ENCODE measurements around the gene ABCG4.
A peak's percentile ranks its signal among the peaks of the same experiment; 100 is the strongest.
"Not testable (repeated sequence)": the region's sequence is repeated elsewhere in the genome, so short reads cannot be mapped to it uniquely, and the experiment has no call there.

ABCG4 gene

GRCh38 chr11:119188887-119189286, 40.0 kb downstream of the ABCG4 start:
- Histone ChIP-seq H3K9me3 (replicated peaks in 1 of 11) (no peaks in the 10 kb centered on the region), H3K36me3 (peaks cover 0 to under 1% (median 0%) of the 10 kb centered on the region in 11 experiments; a peak in 1 of 22 replicates), H3K27me3 (no peaks in the 10 kb centered on the region), H3K4me3 (no peak overlapping the region), H4K20me1 (no peaks in the 10 kb centered on the region), H3K4me2 (no peak overlapping the region), H3K4me1 (peaks cover 0 to 16% (median 13%) of the 10 kb centered on the region in 10 experiments; a peak in 14 of 20 replicates), H3K9ac (no peak overlapping the region), H3K27ac (no peak overlapping the region)
- TF ChIP-seq Cebpa-rat (IDR thresholded peaks at IDR 0.05), result no peak

DNA sequence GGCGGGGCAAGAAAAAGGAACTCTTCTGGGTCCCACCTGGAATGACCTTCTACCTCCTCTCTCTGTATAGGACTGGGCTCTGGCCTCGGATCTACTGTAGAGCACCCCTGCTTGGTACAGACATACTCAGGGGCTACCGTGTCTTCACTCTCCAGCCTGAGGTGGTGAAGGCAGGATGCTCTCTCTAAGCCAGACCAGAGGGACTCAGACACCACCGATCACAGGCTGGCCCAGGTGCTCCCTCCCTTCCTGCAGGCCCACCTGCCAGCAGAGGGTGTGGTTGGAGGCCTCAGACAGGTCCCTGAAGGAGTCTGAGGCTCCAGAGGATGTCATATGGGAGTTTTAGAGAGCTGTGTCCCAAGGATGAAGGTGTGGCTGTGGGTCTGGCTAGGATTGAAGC, 40.5 kb downstream of the ABCG4 start:
- Histone ChIP-seq H3K27ac (no peak overlapping the region), H3K9me3 (replicated peaks in 1 of 11) (no peaks in the 10 kb centered on the region), H3K4me3 (no peak overlapping the region), H3K27me3 (no peaks in the 10 kb centered on the region), H3K9ac (no peak overlapping the region), H3K36me3 (no peaks in the 10 kb centered on the region), H3K4me2 (no peak overlapping the region), H3K4me1 (peaks cover 0 to 16% (median 9%) of the 10 kb centered on the region in 10 experiments; a peak in 14 of 20 replicates), H4K20me1 (no peaks in the 10 kb centered on the region)
- no peak for TF ChIP-seq Cebpa-rat (IDR thresholded peaks at IDR 0.05)

- no peak overlapping the region for H3K9ac ChIP-seq
- no peak overlapping the region for H3K4me3 ChIP-seq
- no peak overlapping the region for H3K4me2 ChIP-seq
- H3K27ac ChIP-seq, result no peak overlapping the region
- no peaks in the 10 kb centered on the region for H3K9me3 ChIP-seq (replicated peaks in 1 of 11)
- no peaks in the 10 kb centered on the region for H4K20me1 ChIP-seq
- TF ChIP-seq Cebpa-rat (IDR thresholded peaks at IDR 0.05), result no peak
- H3K4me1 ChIP-seq, result peaks cover 0 to 26% (median 8%) of the 10 kb centered on the region in 10 experiments; a peak in 14 of 20 replicates
- H3K36me3 ChIP-seq, result no peaks in the 10 kb centered on the region
- no peaks in the 10 kb centered on the region for H3K27me3 ChIP-seq
These were observed 41.7 kb downstream of the ABCG4 start for GRCh38 chr11:119190531-119190930.

DNA sequence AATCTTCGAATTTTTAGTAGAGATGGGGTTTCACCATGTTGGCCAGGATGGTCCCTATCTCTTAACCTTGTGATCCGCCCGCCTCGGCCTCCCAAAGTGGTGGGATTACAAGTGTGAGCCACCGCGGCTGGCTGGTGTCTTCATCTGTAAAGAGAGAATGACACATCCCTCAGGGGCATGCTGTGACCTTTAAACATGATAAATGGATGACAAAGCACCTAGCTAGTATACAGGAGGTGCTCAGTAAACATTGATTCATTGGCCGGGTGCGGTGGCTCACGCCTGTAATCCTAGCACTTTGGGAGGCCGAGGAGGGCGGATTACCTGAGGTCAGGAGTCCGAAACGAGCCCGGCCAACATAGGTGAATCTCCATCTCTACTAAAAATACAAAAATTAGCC, 42.4 kb downstream of the ABCG4 start:
- H3K9ac ChIP-seq; H3K4me3 ChIP-seq; H3K4me2 ChIP-seq; H3K27me3 ChIP-seq; H3K9me3 ChIP-seq (replicated peaks in 1 of 11); H3K27ac ChIP-seq; H4K20me1 ChIP-seq; H3K36me3 ChIP-seq: not testable (repeated sequence)
- peaks cover 0 to 28% (median 8%) of the 10 kb centered on the region in 10 experiments; a peak in 15 of 20 replicates for H3K4me1 ChIP-seq

GRCh38 chr11:119192111-119192510, 43.3 kb downstream of the ABCG4 start:
- no peak overlapping the region for H3K4me3 ChIP-seq
- no peaks in the 10 kb centered on the region for H3K27me3 ChIP-seq
- H3K36me3 ChIP-seq, result no peaks in the 10 kb centered on the region
- no peaks in the 10 kb centered on the region for H4K20me1 ChIP-seq
- peak overlapping the region in 3 of 11 experiments; percentile 8 to 47 (median 9); a peak in 2 of 22 replicates for H3K4me2 ChIP-seq
- TF ChIP-seq Cebpa-rat (IDR thresholded peaks at IDR 0.05), result no peak
- no peaks in the 10 kb centered on the region for H3K9me3 ChIP-seq (replicated peaks in 1 of 11)
- H3K9ac ChIP-seq, result no peak overlapping the region
- peak overlapping the region in 2 of 11 experiments; percentile 8 to 37; a peak in 2 of 22 replicates for H3K27ac ChIP-seq
- H3K4me1 ChIP-seq, result peaks cover 4 to 34% (median 15%) of the 10 kb centered on the region in 10 experiments; a peak in 18 of 20 replicates

- Histone ChIP-seq H3K4me1 (peaks cover 4 to 37% (median 17%) of the 10 kb centered on the region in 10 experiments; a peak in 18 of 20 replicates), H4K20me1 (no peaks in the 10 kb centered on the region), H3K9me3 (replicated peaks in 1 of 11) (no peaks in the 10 kb centered on the region), H3K36me3 (no peaks in the 10 kb centered on the region), H3K4me3 (no peak overlapping the region), H3K27me3 (no peaks in the 10 kb centered on the region), H3K9ac (no peak overlapping the region), H3K27ac (peak overlapping the region in 1 of 11 experiments; percentile 21; a peak in 1 of 22 replicates), H3K4me2 (peak overlapping the region in 9 of 11 experiments; percentile 1 to 37 (median 23); a peak in 8 of 22 replicates)
- TF ChIP-seq Cebpa-rat (IDR thresholded peaks at IDR 0.05), result no peak
These were observed 44.1 kb downstream of the ABCG4 start for GRCh38 chr11:119193001-119193400.

DNA sequence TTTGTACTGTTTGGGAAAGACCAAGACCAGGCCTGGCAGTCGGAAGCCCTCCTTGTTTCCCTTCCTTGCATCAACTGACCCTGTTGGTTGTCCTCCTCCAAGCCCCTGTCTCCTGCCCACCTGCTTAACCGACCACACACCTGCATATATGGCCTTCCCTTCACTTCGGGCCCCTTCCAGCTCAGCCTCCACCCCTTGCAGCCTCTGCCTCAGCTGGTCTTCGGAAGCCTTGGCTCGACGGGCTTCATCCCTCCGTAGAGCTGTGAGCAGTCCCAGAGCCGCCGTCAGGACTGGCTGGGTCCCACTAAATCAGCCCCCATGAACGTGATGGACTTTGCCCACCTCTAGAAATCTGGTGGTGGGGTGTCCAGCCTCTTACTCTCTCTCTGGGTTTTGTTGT, 44.8 kb downstream of the ABCG4 start:
- no peaks in the 10 kb centered on the region for H3K9me3 ChIP-seq (replicated peaks in 1 of 11)
- no peak overlapping the region for H3K27ac ChIP-seq
- H4K20me1 ChIP-seq, result no peaks in the 10 kb centered on the region
- H3K27me3 ChIP-seq, result no peaks in the 10 kb centered on the region
- peak overlapping the region in 4 of 11 experiments; percentile 13 to 37 (median 24); a peak in 2 of 22 replicates for H3K4me2 ChIP-seq
- no peaks in the 10 kb centered on the region for H3K36me3 ChIP-seq
- peaks cover 4 to 37% (median 17%) of the 10 kb centered on the region in 10 experiments; a peak in 18 of 20 replicates for H3K4me1 ChIP-seq
- H3K9ac ChIP-seq, result no peak overlapping the region
- H3K4me3 ChIP-seq, result no peak overlapping the region
- TF ChIP-seq Cebpa-rat (IDR thresholded peaks at IDR 0.05), result no peak

DNA sequence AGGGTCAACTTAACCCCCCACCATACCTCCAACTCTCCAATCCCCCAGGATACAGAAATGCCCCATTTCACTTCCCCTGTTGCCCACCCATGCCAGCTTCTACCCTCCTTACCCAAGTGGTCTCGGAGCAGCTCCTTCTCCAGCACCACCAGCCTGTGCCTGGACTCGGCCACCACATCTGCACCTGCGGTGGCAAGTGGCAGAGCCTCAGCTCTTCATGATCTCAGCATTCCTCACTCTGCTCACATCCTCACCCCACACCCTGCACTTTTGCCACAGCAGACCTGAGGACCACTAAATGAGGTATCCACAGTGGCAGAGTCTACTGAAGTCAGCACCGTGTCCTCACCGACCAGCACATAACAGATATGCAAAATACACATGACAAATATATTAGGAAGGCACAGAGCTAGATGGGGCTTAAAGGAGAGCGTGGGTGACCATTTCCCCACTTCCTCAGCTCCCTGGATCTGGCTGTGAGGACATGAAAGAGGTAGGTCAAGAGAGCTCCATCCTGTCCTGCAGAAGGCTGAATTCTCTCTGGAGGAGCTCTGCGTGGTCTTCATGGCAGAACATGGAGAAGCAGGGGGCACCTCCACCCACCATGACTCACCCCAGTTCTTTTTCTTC, 46.1 kb downstream of the ABCG4 start:
- H3K9me3 ChIP-seq (replicated peaks in 1 of 11), result no peaks in the 10 kb centered on the region
- no peak overlapping the region for H3K4me3 ChIP-seq
- H3K27ac ChIP-seq, result no peak overlapping the region
- no peak for TF ChIP-seq Cebpa-rat (IDR thresholded peaks at IDR 0.05)
- peaks cover 4 to 37% (median 17%) of the 10 kb centered on the region in 10 experiments; a peak in 18 of 20 replicates for H3K4me1 ChIP-seq
- H4K20me1 ChIP-seq, result no peaks in the 10 kb centered on the region
- H3K4me2 ChIP-seq, result peak overlapping the region in 3 of 11 experiments; percentile 15 to 46 (median 31); a peak in 4 of 22 replicates
- no peaks in the 10 kb centered on the region for H3K27me3 ChIP-seq
- peak overlapping the region in 1 of 11 experiments; percentile 1; a peak in 2 of 22 replicates for H3K9ac ChIP-seq
- no peaks in the 10 kb centered on the region for H3K36me3 ChIP-seq

DNA sequence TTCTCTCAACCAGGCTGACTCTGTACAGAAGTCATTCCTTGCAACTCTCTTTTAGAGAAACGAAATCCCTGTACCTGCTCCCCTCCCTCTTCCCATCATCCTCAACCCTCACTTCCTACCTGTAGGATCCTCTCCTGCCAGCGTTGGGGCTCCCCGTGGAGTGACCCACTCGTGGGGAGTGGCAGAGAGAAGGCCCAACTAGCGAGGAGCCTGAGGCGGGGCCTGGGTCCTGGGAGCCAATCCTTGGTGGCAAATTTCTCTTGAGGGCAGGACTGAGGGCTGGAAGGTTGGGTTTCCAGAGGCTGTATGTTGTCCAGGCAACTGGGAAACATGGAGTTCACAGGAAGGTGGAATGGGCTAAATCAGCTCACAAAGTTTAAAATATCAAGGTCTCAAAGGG, 46.8 kb downstream of the ABCG4 start:
- Histone ChIP-seq H3K4me3 (no peak overlapping the region), H3K4me2 (peak overlapping the region in 1 of 11 experiments; percentile 31; a peak in 1 of 22 replicates), H3K9me3 (replicated peaks in 1 of 11) (no peaks in the 10 kb centered on the region), H3K36me3 (no peaks in the 10 kb centered on the region), H4K20me1 (no peaks in the 10 kb centered on the region), H3K27me3 (no peaks in the 10 kb centered on the region), H3K4me1 (peaks cover 4 to 37% (median 17%) of the 10 kb centered on the region in 10 experiments; a peak in 18 of 20 replicates), H3K9ac (no peak overlapping the region; a peak in 1 of 22 replicates), H3K27ac (no peak overlapping the region)
- TF ChIP-seq Cebpa-rat (IDR thresholded peaks at IDR 0.05), result no peak
